Peyer's patch (tissue), 4 donors: ENCODE results near the gene TMEM225B.

Experiments
- POLR2A ChIP-seq, 2 donors: fragments of 450-650 bp; IDR thresholded peaks; one replicate each; pipeline ENCODE4 v1.5.1; 2017; ENCODE audit warnings: antibody characterized with exemption in 2 of 2, mild to moderate bottlenecking in 2 of 2, moderate library complexity in 2 of 2
- TF ChIP-seq, protein P1 (sequence below), 6 experiments: fragments of 450-650 bp in 4 of 6; fragments of 200-600 bp in 2 of 6; sonication (generic) in 1 of 6; IDR thresholded peaks; one replicate each; pipeline ENCODE4 v1.5.1; 2017 to 2019; ENCODE audit warnings: antibody characterized with exemption in 6 of 6, mild to moderate bottlenecking in 3 of 6, moderate library complexity in 1 of 6

- TF ChIP-seq POLR2A (IDR thresholded peaks at IDR 0.05) = no peak
- TF ChIP-seq, protein P1, sequence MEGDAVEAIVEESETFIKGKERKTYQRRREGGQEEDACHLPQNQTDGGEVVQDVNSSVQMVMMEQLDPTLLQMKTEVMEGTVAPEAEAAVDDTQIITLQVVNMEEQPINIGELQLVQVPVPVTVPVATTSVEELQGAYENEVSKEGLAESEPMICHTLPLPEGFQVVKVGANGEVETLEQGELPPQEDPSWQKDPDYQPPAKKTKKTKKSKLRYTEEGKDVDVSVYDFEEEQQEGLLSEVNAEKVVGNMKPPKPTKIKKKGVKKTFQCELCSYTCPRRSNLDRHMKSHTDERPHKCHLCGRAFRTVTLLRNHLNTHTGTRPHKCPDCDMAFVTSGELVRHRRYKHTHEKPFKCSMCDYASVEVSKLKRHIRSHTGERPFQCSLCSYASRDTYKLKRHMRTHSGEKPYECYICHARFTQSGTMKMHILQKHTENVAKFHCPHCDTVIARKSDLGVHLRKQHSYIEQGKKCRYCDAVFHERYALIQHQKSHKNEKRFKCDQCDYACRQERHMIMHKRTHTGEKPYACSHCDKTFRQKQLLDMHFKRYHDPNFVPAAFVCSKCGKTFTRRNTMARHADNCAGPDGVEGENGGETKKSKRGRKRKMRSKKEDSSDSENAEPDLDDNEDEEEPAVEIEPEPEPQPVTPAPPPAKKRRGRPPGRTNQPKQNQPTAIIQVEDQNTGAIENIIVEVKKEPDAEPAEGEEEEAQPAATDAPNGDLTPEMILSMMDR (IDR thresholded peaks at IDR 0.05) = no peak
Measured at GRCh38 chr7:99571768-99572167, 26.3 kb upstream of the TMEM225B start.
